ENCODE results near the gene ZBTB21.

The ZBTB21 gene

DNA sequence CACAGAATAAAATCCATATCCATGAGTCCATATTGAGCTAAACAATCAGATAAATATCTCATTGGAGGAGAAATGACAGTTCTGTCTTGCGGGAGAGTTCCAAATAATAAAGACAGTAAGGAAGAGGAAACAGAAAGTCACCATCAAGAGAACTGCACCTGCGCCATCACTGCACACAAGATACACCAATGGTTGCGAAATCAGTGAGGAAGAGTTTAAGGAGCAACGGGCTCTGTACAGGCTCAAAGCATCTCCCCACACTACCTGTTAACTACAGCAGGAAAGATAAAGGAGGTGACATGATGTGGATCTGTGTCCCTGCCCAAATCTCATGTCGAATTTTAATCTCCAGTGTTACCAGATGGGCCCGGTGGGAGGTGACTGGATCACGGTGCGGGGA is 64.2 kb downstream of the ZBTB21 start:
- Mint-ChIP-seq H3K36me3 (ENCODE audit: insufficient read depth) (no peaks in the 10 kb centered on the region), H3K4me1 (no peaks in the 10 kb centered on the region), H3K27me3 (peaks cover 14% of the 10 kb centered on the region), H3K27ac (ENCODE audit: low read depth) (no peak overlapping the region), H3K4me3 (no peak overlapping the region), H3K9me3 (no peaks in the 10 kb centered on the region)
- DNase-seq (ENCODE audit: low spot score in 2 of 2) (no peak), ATAC-seq (replicated peaks; ENCODE audit: extremely low read depth, poor library complexity, severe bottlenecking) (no peak)

DNA sequence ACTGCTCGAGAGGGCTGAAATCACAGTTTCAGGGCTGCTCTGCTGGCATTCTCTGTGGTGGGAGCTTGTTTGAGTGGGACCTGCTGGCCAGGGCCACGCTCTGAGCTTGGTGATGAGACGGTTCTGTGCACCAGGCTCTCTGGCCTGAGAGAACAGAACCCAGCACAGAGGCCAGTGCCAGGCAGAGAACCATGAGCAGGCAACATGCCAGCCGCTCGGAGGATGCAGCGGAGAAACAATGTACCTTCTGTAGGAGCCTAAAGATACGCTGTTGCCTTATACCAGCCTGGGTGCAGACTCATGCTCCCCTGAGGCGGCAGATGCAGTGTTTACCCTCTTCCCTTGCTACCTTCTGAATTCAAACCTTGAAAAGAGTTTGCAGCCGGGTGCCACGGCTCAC is 66.3 kb downstream of the ZBTB21 start:
- DNase-seq (ENCODE audit: low spot score in 2 of 2): no peak
- ATAC-seq (replicated peaks; ENCODE audit: extremely low read depth, poor library complexity, severe bottlenecking): no peak
- Mint-ChIP-seq H3K4me3 (no peak overlapping the region), H3K4me1 (no peaks in the 10 kb centered on the region), H3K36me3 (ENCODE audit: insufficient read depth) (no peaks in the 10 kb centered on the region), H3K27me3 (peaks cover 36% of the 10 kb centered on the region), H3K27ac (ENCODE audit: low read depth) (no peak overlapping the region), H3K9me3 (no peaks in the 10 kb centered on the region)

DNA sequence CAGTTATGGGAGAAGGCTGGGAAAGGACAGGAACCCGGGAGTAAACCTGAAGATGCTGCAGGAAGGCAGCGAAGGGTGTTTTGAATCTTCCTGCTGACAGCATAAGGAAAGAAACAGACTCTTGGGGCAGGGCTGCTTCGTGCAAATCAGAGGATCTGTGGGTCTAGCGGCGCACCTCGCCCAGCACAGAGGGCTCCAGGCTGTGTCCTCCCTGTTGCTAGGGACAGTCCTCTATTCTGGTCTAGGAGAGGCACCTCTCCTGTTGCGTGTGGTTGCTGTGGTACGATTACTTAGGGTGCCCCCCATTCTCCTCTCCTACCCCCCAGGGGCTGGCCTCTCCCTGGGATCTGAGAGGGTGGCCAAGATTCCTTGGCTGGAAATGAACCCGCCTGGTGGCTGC is 67.7 kb downstream of the ZBTB21 start:
- no peaks in the 10 kb centered on the region for H3K9me3 Mint-ChIP-seq
- peaks cover 50% of the 10 kb centered on the region for H3K27me3 Mint-ChIP-seq
- DNase-seq (ENCODE audit: low spot score in 2 of 2) (no peak), ATAC-seq (replicated peaks; ENCODE audit: extremely low read depth, poor library complexity, severe bottlenecking) (no peak)
- no peak overlapping the region for H3K27ac Mint-ChIP-seq (ENCODE audit: low read depth)
- H3K4me1 Mint-ChIP-seq: no peaks in the 10 kb centered on the region
- no peaks in the 10 kb centered on the region for H3K36me3 Mint-ChIP-seq (ENCODE audit: insufficient read depth)
- H3K4me3 Mint-ChIP-seq: no peak overlapping the region

DNA sequence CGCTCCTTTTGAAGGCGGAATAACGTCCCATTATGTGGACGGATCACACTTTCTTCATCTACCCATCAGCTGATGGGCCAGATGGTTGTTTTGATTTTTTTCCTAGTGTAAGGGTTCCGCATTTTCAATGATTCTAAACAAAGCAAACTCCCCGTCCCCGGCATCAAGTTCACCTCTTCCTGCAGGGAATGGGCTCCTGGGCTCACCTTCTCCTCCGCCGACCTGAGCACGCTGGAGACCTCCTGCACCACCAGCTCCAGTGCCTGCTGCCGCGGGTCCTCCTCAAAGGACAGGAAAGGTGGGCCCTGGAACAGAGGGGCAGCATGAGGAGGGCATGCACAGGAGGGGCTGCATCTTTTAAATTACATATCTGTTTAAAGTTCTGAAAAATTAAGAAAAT is 68.2 kb downstream of the ZBTB21 start:
- Mint-ChIP-seq H3K27me3 (peaks cover 54% of the 10 kb centered on the region), H3K9me3 (no peaks in the 10 kb centered on the region), H3K4me3 (no peak overlapping the region), H3K36me3 (ENCODE audit: insufficient read depth) (no peaks in the 10 kb centered on the region), H3K4me1 (no peaks in the 10 kb centered on the region), H3K27ac (ENCODE audit: low read depth) (no peak overlapping the region)
- no peak for ATAC-seq (replicated peaks; ENCODE audit: extremely low read depth, poor library complexity, severe bottlenecking)
- no peak for DNase-seq (ENCODE audit: low spot score in 2 of 2)

DNA sequence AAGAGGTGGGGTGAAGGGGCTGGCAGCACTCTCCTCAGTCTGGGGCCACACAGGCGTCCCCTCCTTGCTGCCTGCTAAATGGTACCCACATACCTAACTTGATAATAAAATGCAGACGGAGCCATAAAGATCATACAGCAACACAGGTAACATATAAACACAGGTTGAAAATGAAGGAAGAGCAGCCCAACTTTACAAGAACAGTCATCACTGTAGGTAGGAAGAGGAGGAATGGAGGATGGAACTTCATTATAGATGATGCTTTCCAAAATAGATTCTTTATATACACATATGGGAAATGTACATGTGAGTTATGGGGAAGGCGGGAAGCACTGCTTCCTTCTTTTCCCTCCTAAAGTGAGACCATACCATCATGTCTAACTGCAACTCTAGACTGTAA is 69.7 kb downstream of the ZBTB21 start:
- H3K27me3 Mint-ChIP-seq: peaks cover 69% of the 10 kb centered on the region
- no peaks in the 10 kb centered on the region for H3K9me3 Mint-ChIP-seq
- H3K4me3 Mint-ChIP-seq: no peak overlapping the region
- H3K4me1 Mint-ChIP-seq: no peaks in the 10 kb centered on the region
- H3K36me3 Mint-ChIP-seq (ENCODE audit: insufficient read depth): no peaks in the 10 kb centered on the region
- DNase-seq (ENCODE audit: low spot score in 2 of 2): no peak
- ATAC-seq (replicated peaks; ENCODE audit: extremely low read depth, poor library complexity, severe bottlenecking): no peak
- H3K27ac Mint-ChIP-seq (ENCODE audit: low read depth): no peak overlapping the region

DNA sequence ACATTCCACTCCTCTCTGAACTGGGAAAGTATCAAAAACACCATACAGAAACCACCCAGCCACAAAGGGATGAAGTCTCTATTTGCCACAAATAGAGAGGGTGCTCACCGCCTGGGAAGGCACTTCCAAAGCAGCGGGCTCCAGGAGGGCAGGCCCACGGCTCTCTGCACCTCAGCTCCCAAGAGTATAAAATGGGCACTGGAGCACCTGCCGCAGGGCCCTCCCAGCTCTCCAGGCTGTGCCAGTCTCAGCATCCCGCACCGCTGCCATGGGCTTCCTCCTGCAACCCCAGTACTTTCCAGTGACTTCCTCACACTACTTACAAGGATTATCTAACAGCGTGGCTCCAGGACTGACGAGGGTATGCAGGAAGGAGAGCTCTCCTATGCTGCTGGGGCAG is 70.8 kb downstream of the ZBTB21 start:
- peaks cover 80% of the 10 kb centered on the region for H3K27me3 Mint-ChIP-seq
- no peaks in the 10 kb centered on the region for H3K4me1 Mint-ChIP-seq
- H3K27ac Mint-ChIP-seq (ENCODE audit: low read depth): no peak overlapping the region
- no peak for ATAC-seq (replicated peaks; ENCODE audit: extremely low read depth, poor library complexity, severe bottlenecking)
- no peak overlapping the region for H3K4me3 Mint-ChIP-seq
- no peak for DNase-seq (ENCODE audit: low spot score in 2 of 2)
- H3K36me3 Mint-ChIP-seq (ENCODE audit: insufficient read depth): no peaks in the 10 kb centered on the region
- H3K9me3 Mint-ChIP-seq: no peaks in the 10 kb centered on the region
